H1 (cell line): ENCODE measurements around the gene DPYSL4. TPM values are rescaled to one million over a fixed set of nuclear protein-coding genes. Genes with fewer than 3 reads are reported as not detected.

Experiments
- ATF2 ChIP-seq: IDR thresholded peaks from 2 replicates; pipeline ENCODE4 v1.6.1; 2012; ENCODE audit warnings: low read length, inconsistent platforms
- CTBP2 ChIP-seq: IDR thresholded peaks from 2 replicates; pipeline ENCODE4 v1.7.0; 2011; ENCODE audit warnings: borderline replicate concordance, mild to moderate bottlenecking, moderate library complexity, mixed read lengths, low read length; ENCODE audit not compliant: insufficient read depth, insufficient read length
- KDM4A ChIP-seq: IDR thresholded peaks from one replicate; pipeline ENCODE4 v1.7.1; 2012; ENCODE audit warnings: low read depth, mild to moderate bottlenecking, moderate library complexity, low read length, inconsistent platforms; ENCODE audit not compliant: severe bottlenecking
- PHF8 ChIP-seq: fragments of 200-600 bp; sonication (generic); conservative IDR thresholded peaks from 2 replicates; pipeline ENCODE4 v1.7.1; 2012; ENCODE audit warnings: low read depth, mild to moderate bottlenecking, inconsistent platforms, low read length, moderate library complexity
- SIX5 ChIP-seq: IDR thresholded peaks from 2 replicates; pipeline ENCODE4 v1.6.1; 2011; ENCODE audit warnings: mild to moderate bottlenecking, low read depth, low read length
- SP2 ChIP-seq: IDR thresholded peaks from 2 replicates; pipeline ENCODE4 v1.6.1; 2012; ENCODE audit warnings: mild to moderate bottlenecking, low read length, inconsistent platforms
- SRF ChIP-seq: IDR thresholded peaks from 2 replicates; pipeline ENCODE4 v1.6.1; 2011; ENCODE audit warnings: mild to moderate bottlenecking, low read depth, low read length, moderate library complexity
- ZNF274 ChIP-seq: IDR thresholded peaks from 2 replicates; pipeline ENCODE4 v1.7.0; 2012; ENCODE audit warnings: low read length, borderline replicate concordance; ENCODE audit errors: extremely low read depth
- polyA plus RNA-seq, 7 experiments: library from polyadenylated mRNA; depleted of rRNA in 3 of 7; stranded (reverse) in 5 of 7; unstranded in 2 of 7; fragments of >200 nt in 5 of 7; fragments of 200-250 nt in 2 of 7; gene quantifications; 1 replicate in 5 of 7; 2 replicates in 1 of 7; 4 replicates in 1 of 7; pipeline versions ENCODE4 v1.2.1 to v1.2.3, GENCODE V29; 2011 to 2013; ENCODE audit warnings: missing spikeins in 2 of 7, mixed read lengths in 2 of 7
- total RNA-seq: library from RNA; stranded (reverse); fragmentation: NEBNext Ultra II Directional; extraction: Animal tissue kit (Norgen Biotek cat#: 25700); gene quantifications from 2 replicates; pipeline ENCODE4 v1.2.1, GENCODE V29; 2021
- TF ChIP-seq, protein P1 (sequence below): fragments of 300-600 bp; sonication (generic); IDR thresholded peaks from 2 replicates; pipeline ENCODE4 v1.7.1; 2012; ENCODE audit warnings: low read length, moderate library complexity, mild to moderate bottlenecking, inconsistent platforms; ENCODE audit not compliant: insufficient replicate concordance

The DPYSL4 gene
- total and polyA plus RNA-seq, 2 of the 8 experiments (the other 6 are each of a cell fraction or from before 2014, with no cell fraction given): 12.9 to 15.2 TPM

DNA sequence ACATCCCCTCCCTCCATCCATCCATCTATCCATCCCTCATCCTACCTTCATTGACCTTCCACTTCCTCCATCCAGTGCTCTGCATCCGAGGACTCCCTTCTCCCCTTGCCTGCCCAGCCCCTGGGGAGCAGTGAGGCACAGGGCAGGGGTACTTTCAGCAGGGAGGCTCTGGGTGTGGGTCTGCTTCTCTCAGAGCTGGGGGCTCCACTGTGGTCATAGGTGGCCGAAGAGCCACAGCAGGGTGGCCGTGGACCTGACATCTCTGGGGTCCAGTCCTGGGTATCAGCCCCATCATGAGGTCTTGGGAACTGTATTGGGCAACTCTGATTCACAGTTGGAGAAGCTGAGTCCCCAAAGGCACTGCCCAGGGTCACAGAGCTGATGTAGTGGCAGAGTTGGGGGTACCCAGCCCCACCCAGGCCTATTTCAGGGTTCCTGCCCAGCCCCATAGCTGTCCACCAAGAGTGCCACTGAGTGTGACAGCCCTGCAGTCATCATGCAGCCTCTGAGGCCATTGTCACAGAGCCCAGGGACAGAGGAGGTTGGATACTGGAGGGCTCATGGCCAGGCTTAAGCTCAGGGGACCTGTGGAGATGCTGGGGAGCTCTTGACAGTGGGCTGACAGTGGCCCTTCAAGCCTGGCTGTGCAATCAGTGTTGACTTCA lies 35.3 kb upstream of the DPYSL4 start (continued):
- TF ChIP-seq SRF: no peak
- no peak for TF ChIP-seq SIX5
- TF ChIP-seq, protein P1, sequence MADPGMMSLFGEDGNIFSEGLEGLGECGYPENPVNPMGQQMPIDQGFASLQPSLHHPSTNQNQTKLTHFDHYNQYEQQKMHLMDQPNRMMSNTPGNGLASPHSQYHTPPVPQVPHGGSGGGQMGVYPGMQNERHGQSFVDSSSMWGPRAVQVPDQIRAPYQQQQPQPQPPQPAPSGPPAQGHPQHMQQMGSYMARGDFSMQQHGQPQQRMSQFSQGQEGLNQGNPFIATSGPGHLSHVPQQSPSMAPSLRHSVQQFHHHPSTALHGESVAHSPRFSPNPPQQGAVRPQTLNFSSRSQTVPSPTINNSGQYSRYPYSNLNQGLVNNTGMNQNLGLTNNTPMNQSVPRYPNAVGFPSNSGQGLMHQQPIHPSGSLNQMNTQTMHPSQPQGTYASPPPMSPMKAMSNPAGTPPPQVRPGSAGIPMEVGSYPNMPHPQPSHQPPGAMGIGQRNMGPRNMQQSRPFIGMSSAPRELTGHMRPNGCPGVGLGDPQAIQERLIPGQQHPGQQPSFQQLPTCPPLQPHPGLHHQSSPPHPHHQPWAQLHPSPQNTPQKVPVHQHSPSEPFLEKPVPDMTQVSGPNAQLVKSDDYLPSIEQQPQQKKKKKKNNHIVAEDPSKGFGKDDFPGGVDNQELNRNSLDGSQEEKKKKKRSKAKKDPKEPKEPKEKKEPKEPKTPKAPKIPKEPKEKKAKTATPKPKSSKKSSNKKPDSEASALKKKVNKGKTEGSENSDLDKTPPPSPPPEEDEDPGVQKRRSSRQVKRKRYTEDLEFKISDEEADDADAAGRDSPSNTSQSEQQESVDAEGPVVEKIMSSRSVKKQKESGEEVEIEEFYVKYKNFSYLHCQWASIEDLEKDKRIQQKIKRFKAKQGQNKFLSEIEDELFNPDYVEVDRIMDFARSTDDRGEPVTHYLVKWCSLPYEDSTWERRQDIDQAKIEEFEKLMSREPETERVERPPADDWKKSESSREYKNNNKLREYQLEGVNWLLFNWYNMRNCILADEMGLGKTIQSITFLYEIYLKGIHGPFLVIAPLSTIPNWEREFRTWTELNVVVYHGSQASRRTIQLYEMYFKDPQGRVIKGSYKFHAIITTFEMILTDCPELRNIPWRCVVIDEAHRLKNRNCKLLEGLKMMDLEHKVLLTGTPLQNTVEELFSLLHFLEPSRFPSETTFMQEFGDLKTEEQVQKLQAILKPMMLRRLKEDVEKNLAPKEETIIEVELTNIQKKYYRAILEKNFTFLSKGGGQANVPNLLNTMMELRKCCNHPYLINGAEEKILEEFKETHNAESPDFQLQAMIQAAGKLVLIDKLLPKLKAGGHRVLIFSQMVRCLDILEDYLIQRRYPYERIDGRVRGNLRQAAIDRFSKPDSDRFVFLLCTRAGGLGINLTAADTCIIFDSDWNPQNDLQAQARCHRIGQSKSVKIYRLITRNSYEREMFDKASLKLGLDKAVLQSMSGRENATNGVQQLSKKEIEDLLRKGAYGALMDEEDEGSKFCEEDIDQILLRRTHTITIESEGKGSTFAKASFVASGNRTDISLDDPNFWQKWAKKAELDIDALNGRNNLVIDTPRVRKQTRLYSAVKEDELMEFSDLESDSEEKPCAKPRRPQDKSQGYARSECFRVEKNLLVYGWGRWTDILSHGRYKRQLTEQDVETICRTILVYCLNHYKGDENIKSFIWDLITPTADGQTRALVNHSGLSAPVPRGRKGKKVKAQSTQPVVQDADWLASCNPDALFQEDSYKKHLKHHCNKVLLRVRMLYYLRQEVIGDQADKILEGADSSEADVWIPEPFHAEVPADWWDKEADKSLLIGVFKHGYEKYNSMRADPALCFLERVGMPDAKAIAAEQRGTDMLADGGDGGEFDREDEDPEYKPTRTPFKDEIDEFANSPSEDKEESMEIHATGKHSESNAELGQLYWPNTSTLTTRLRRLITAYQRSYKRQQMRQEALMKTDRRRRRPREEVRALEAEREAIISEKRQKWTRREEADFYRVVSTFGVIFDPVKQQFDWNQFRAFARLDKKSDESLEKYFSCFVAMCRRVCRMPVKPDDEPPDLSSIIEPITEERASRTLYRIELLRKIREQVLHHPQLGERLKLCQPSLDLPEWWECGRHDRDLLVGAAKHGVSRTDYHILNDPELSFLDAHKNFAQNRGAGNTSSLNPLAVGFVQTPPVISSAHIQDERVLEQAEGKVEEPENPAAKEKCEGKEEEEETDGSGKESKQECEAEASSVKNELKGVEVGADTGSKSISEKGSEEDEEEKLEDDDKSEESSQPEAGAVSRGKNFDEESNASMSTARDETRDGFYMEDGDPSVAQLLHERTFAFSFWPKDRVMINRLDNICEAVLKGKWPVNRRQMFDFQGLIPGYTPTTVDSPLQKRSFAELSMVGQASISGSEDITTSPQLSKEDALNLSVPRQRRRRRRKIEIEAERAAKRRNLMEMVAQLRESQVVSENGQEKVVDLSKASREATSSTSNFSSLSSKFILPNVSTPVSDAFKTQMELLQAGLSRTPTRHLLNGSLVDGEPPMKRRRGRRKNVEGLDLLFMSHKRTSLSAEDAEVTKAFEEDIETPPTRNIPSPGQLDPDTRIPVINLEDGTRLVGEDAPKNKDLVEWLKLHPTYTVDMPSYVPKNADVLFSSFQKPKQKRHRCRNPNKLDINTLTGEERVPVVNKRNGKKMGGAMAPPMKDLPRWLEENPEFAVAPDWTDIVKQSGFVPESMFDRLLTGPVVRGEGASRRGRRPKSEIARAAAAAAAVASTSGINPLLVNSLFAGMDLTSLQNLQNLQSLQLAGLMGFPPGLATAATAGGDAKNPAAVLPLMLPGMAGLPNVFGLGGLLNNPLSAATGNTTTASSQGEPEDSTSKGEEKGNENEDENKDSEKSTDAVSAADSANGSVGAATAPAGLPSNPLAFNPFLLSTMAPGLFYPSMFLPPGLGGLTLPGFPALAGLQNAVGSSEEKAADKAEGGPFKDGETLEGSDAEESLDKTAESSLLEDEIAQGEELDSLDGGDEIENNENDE: no peak
- no peak for TF ChIP-seq PHF8
- no peak for TF ChIP-seq SP2
- TF ChIP-seq ATF2: no peak
- TF ChIP-seq ZNF274: no peak
- TF ChIP-seq CTBP2: no peak
- TF ChIP-seq KDM4A: no peak
